Measurements from ENCODE around the gene IFNLR1. TPM values are rescaled to one million over a fixed set of nuclear protein-coding genes. Genes with fewer than 3 reads are reported as not detected.
"Not testable (repeated sequence)": the region's sequence is repeated elsewhere in the genome, so short reads cannot be mapped to it uniquely, and the experiment has no call there.

The IFNLR1 gene
- under 1 TPM; 0.43 to 0.51 TPM for total RNA-seq
- long read RNA-seq, donor 1 = 0 reads
- long read RNA-seq, donor 2 = 0 reads

DNA sequence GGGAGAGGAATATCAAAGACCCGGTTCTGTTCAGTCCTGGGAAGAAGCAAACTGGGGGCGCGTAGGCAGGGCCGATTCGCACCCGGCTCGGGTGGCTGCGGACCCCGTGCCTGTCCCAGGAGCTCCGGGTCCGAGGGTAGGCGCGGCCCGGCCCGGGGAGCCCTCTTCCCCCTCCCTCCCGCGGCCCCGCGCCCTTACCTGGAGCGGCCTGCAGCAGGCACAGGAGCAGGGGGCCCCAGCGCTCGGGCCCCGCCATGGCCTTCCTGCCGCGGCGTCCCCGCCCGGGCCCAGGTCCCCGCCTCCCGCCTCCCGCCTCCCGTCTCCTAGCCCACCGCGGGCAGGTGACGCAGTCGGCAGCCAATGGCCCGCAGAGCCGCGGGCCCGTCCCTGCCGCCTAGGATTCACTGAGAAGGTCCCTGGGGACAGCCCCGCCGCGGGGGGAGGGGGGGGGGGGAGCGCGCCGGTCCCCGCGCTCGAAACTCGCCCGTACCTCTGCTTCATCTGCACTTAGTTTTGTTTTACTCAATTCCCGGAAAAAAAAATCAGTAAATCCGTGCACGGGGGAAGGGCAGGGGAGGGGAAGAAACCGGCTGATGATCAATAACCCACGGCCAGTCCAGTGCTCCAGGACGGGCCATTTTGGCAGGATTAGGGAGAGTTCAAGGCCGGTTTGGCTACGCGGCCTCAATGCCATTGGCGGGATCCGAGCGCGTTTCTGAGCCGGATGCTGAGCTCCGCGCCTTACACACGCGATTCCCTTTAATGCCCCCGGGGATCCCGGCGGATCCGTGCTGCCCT lies at the start of gene IFNLR1:
Gene IFNLR1, minus strand, starts transcription at position 297 of the 798 bp plus-strand sequence. Its CDS starts 41 bp downstream, at position 256.
- intact Hi-C loops (cut with DNase I) = loop anchor here in 1 of 2 donors (10.0 kb wide), 1 partner anchor 112 kb away; no protein-coding TSS in a partner anchor
- DNase-seq (ENCODE audit: low spot score) = no peak

DNA sequence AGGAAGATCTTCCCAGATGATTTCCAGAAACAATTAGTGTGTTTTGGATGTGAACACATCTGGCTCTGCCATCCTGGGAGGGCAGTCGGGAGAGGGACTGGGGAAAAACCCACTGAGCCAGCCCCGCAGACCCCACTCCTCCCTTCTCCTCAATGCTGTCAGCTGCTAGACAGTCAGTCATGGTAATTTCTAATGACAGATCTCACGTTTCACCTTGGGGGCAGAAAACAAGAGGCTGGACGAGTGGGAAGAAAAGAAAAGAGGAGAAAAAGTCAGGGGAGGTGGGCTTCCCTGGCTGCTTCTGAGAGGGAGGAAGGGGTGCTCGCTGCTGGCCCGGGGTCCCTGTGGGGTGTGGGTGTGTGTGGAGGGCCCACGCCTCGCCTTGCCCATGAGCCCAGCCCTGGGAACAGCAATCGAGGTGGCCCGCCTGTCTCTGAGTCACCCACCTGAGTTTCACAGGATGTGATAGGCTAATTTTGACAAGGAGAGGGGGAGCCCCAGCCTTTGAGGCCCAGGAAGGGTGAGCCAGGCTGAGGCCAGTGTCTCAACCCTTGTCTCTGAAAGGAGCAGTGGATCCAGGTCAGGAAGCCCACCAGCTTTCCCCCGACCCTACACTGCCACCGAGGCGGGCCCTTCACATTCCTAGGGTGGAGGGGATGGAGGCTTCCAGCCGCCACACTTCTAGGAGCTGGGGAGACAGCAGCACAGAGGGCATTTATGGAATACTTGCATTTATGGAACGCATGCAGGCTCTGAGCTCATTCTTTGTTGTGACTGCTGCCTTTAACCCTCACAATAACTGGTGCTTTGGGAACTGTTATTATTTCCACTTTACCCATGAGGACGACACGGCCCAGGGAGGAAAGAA lies 49.1 kb upstream of the IFNLR1 start:
- intact Hi-C loops (cut with DNase I) = no loop called here
- peak; percentile 78 for DNase-seq (ENCODE audit: low spot score)

DNA sequence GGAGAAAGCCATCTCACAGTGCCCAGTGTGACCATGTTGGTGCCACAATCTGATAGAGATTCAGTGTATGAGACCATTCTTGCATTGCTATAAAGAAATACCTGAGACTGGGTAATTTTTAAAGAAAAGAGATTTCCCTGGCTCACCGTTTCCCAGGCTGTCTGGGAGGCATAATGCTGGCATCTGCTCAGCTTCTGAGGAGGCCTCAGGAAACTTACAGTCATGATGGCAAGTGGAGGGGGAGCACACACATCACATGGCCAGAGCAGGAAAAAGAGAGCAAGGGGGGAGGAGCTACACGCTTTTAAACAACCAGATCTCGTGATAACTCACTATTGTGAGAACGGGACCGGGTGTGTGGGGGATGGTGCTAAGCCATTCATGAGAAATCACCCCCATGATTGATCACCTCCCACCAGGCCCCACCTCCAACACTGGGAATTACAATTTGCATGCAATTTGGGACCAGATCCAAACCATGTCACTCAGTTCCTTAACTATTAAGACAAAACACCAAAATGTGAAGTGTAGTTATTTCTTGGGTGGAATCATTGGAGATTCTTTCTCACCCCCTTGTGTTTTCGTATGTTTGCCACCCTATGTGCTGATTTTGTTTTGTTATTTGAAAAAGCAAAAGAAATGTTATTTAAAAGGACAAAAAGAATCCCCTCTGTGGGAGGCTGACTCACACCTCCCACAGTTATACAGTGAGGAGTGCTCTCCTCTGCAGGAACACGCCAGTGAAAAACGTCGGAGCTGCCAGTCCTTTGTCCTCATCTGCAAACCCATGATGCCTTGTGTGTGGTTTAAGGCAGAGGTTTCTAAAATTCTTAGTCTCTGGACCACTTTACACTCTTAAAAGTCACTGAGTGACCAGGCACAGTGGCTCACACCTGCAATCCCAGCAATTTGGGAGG lies 46.9 kb upstream of the IFNLR1 start:
- DNase-seq (ENCODE audit: low spot score) = no peak
- intact Hi-C loops (cut with DNase I) = no loop called here

DNA sequence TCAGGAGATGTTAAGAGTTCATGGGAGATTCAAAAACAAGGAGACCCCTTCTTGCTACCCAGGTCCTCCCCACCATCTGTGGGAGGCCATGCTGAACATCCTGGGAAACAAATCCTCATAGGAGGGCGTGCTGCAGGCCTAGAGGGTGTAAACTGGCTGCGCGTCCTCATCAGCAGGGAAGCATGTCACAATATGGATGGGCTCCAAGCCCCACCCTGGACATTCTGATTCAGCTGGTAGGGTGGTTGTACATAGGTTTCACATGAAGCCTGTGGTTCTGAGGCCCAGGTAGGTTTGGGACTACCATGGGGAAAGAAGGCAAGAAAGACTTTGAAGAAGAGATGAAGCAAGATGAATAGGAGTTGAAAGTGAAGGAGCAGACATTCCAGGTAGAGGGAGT lies 44.6 kb upstream of the IFNLR1 start:
- intact Hi-C loops (cut with DNase I) = no loop called here
- DNase-seq (ENCODE audit: low spot score) = no peak

DNA sequence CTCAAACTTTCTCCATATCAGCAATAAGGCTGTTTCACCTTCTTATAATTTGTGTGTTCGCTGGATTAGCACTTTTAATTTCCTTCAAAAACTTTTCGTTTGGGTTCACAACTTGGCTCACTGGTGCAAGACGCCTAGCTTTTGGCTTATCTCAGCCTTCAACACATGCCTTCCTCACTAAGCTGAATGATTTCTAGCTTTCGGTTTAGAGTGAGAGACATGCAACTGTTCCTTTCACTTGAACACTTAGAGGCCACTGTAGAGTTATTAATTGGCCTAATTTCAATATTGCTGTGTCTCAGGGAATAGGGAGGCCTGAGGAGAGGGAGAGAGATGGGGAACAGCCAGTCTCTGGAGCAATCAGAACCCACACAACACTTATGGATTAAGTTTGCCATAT lies 41.2 kb upstream of the IFNLR1 start:
- no peak for DNase-seq (ENCODE audit: low spot score)
- intact Hi-C loops (cut with DNase I) = no loop called here

DNA sequence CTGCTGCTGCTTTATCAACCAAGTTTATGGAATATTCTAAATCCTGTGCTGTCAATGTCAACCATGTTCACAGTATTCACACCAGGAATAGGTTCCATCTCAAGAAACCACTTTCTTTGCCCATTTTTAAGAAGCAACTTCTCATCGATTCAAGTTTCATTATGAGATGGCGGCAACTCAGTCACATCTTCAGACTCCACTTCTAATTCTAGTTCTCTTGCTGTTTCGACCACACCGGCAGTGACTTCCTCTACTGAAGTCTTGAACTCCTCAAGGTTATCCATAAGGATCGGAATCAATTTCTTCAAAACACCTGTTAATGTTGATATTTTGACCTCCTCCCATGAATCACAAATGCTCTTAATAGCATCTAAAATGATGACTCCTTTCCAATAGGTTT lies 39.7 kb upstream of the IFNLR1 start:
- intact Hi-C loops (cut with DNase I) = no loop called here
- no peak for DNase-seq (ENCODE audit: low spot score)

DNA sequence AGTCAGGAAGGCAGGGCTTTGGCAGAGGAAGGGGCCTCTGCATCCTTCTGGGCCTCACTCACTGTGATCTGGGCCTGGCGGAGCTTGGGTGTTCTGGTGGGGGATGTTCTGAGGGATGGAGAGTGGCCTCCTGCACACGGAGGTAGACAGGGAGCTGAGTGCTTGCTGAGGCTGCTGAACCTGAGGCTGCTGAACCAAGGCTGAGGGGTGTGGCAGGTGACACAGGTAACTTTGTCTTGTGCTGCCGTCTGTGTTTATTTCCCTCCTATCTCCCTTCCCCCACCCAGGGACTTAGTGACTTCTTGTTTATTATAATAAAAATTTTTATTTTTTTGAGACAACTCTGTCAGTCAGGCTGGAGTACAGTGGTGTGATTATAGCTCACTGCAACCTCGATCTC lies 37.7 kb upstream of the IFNLR1 start:
- no peak for DNase-seq (ENCODE audit: low spot score)
- intact Hi-C loops (cut with DNase I) = no loop called here

DNA sequence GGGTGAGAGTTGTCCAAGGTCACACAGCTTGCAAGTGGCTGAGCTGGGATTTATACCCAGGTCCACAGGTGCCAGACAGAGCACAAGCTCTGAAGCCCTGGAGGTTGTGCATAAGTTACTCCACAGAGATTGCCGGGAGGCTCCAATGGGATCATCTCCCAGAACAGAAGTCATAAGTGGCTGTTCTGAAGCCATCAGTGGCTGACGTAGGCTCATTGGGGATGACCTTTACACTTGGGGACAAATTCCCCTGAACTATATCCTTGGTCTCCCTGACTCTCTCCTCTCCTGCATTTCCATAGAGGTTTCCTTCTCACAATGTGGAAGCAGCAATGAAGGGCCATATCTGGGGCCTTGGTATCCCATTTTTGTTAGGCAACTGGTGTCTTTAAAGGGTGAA lies 37.0 kb upstream of the IFNLR1 start:
- DNase-seq (ENCODE audit: low spot score) = no peak
- intact Hi-C loops (cut with DNase I) = no loop called here

DNA sequence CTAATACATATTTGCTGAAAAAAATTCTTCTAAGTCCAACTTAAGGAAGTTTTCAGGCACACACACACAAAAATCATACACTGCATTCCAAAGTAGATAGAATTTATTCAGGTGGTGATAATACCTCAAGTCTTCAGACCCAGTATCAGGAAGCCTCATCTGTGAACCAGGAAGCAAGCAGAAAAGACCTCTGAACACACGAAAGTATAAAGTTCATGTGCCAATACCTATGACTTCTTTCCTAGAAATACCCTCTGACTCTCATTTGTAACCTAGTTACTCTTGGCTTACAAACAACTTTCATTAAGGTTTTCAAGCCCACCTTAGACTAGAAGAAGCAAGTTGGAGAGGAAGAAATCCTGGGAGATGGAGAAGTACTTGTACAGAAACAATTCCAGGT lies 35.7 kb upstream of the IFNLR1 start:
- intact Hi-C loops (cut with DNase I) = no loop called here
- DNase-seq (ENCODE audit: low spot score) = no peak

DNA sequence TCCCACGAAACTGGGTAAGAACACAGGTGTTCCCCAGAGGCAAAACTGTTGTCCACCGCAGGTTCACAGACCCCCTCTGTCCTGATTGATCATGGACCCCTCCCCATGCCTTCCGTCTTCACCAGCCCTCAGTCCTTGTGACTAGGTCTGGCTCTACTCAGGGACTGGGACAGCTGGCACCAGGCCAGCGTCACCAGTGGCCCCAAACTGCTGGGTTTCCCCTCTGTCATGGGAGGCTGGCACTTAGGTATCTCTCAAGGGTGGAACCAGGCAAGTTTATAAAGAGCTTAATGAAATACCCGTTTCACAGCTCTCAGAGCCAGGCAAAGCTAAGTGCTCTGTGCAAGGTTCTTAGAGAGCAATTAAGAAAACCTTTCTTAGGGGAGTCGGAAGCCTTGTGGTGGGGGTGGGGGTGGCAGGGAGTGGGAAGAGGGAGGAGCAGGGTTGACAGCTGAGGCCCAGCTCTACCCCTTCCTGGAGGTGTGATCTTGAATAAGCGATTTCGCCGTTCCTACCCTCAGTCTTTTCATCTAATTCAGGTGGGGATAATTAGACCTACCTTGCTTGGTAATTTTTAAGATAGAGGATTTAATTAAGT lies 35.0 kb upstream of the IFNLR1 start:
- DNase-seq (ENCODE audit: low spot score) = no peak
- intact Hi-C loops (cut with DNase I) = no loop called here

DNA sequence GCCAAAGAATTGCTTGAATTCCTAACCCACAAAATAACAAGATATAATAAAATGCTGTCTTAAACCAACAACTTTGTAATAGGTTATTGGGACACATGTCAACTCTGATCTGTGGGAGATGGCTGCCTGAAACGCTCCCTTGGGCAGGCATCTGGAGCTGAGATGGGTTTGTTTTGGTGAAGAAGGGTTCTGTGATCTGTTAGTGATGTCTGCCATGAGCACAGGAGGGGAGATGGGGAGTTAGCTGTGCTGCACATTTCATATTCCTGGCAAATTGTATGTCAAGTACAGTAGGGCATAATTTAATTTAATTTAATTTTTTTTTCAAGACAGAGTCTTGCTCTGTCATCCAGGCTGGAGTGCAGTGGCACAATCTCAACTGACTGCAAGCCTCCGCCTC lies 34.2 kb upstream of the IFNLR1 start:
- intact Hi-C loops (cut with DNase I) = no loop called here
- no peak for DNase-seq (ENCODE audit: low spot score)

DNA sequence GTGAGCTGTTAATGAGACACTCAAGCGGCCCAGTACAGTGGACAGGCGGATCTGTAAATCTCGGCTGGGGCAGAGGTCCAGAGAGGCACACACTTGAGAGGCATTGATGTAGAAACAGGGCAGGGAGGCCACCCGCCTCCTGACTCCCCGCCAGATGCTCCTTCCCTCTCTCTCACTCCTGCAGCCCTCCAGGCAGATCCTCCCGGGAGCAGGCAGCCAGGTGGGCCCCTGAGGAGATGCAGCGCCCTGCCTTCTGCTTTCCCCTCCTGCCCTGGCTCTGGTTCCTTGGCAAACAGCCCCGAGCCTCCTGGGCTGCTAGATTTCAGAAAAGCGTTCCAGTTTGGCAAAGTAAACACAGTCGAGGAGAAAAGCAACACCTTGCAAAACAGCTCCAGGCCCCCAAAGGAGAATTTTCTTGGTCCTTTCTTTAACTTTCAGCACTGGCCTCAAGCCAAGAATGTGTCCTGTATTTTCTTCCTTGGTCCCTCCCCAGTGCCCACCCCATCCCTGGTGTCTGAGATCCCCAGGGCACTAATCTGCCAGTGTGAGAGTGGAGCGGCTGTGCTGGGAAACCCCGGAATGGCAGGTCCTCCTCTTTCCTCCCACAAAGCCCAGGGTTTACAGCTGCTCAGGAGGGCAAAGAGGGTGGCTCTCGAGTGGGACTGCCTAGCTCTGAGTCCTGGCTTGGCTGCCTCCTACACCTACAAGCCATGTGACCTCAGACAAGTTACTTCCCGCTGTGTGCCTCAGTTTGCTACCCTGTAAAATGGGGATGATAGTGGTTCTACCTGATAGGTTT lies 29.4 kb upstream of the IFNLR1 start:
- no peak for DNase-seq (ENCODE audit: low spot score)
- intact Hi-C loops (cut with DNase I) = no loop called here

DNA sequence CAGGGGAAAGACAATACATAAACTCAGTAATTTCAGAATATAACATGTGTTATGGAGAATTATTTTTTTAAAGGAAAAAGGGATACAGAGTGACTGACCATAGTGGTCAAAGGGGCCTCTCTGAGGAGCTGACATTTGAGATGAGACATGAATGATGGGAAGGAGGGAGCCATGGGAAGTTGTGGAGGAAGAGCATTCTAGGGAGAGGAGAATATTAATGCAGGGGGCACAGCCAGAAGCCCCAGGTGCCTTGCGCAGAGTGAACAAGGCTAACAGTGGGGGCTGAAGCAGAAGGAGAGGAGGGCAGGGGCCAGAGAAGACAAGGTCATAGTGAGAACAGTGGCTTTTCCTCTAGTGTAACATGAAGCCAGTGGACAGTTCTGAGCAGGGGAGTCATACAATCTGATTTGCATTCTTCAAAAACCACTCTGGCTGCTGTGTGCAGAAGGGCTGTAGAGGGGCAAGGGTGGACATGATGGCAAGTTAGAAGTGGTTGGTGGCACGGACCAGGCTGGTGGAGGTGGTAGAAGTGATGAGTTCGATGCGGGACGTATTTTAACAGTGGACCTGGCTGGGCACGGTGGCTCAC lies 28.2 kb upstream of the IFNLR1 start:
- intact Hi-C loops (cut with DNase I) = no loop called here
- DNase-seq (ENCODE audit: low spot score) = no peak

DNA sequence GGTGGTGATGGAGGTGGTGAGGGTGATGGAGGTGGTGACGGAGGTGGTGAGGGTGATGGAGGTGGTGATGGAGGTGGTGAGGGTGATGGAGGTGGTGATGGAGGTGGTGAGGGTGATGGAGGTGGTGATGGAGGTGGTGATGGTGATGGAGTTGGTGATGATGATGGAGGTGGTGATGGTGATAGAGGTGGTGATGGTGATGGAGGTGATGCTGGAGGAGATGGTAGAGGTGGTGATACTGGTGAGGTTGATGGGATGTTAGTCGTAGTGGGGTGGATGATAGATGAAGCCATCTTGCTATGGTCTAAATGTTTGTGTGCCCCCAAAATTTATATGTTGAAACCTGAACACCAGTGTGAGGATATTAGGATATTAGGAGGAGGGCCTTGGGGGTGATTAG lies 25.3 kb upstream of the IFNLR1 start:
- DNase-seq (ENCODE audit: low spot score) = no peak
- intact Hi-C loops (cut with DNase I) = no loop called here

DNA sequence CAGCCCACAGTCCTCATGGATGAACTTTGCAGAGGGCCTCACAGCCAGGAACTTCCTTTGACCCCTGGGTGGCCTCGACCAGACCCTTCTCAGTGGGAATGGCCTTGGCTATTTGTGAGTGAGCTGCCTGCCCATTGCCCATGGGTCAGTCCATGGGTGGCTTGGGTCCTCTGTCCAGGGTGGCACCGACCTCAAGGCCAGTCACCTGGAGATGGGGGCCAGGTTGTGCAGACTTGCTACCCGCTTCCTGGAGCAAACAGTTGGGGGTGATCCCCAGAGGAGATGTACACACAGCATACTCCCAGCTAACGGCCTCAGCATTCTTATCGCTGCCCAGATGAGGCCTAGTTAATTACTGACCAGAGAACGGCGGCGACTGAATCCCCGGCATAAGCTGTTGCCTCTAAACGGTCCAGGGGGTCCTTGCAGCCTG lies 23.1 kb upstream of the IFNLR1 start:
- intact Hi-C loops (cut with DNase I) = no loop called here
- no peak for DNase-seq (ENCODE audit: low spot score)

DNA sequence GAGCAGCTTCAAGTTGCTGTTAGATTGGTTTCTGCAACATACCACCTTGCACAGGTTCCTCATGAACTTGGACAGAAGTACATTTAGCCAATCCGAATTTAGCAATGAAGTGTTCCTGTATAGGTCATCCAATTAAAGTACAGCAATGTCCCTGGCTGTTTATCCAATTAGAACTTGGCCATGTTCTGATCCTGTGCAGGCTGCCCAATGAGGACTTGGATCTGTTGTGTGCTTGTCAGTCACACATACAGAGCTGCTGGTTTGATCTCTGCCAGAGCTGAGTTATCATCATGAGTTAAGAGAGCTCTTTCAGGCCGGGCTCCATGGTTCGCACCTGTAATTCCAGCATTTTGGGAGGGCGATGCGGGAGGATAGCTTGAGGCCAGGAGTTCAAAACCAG lies 22.0 kb upstream of the IFNLR1 start:
- no peak for DNase-seq (ENCODE audit: low spot score)
- intact Hi-C loops (cut with DNase I) = no loop called here

DNA sequence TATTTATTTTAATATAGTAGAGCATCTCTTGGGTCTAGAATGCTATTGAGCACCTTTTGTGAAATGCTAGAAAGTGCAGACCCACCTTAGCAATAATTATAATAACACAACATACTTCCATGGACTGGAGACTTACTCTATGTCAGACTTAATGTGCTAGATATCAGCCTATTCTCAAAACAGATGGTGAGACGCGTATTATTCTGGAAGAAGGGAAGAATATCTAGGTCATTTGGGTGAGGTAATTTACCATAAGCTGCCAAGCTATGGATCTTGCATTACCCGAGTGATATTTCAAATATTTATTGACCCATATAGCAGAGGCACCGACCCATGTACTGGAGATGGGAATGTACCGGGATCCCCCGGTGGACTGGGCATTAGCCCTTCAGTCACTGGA lies 20.6 kb upstream of the IFNLR1 start:
- no peak for DNase-seq (ENCODE audit: low spot score)
- intact Hi-C loops (cut with DNase I) = no loop called here

DNA sequence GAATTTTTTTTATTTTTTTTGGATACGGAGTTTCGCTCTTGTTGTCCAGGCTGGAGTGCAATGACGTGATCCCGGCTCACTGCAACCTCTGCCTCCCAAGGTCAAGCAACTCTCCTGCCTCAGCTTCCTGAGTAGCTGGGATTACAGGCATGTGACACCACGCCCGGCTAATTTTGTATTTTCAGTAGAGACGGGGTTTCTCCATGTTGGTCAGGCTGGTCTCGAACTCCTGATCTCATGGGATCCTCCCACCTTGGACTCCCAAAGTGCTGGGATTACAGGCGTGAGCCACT lies 20.3 kb upstream of the IFNLR1 start:
- DNase-seq (ENCODE audit: low spot score); intact Hi-C loops (cut with DNase I): not testable (repeated sequence)

All from posterior vena cava (tissue), 2 donors.